ENCODE data around the gene NETO1. TPM values are rescaled to one million over a fixed set of nuclear protein-coding genes. Genes with fewer than 3 reads are reported as not detected.

The NETO1 gene
- total and polyA plus RNA-seq, 2 experiments from 2014 or later, result 10.8 to 20.7 TPM

- TF ChIP-seq, protein P1, sequence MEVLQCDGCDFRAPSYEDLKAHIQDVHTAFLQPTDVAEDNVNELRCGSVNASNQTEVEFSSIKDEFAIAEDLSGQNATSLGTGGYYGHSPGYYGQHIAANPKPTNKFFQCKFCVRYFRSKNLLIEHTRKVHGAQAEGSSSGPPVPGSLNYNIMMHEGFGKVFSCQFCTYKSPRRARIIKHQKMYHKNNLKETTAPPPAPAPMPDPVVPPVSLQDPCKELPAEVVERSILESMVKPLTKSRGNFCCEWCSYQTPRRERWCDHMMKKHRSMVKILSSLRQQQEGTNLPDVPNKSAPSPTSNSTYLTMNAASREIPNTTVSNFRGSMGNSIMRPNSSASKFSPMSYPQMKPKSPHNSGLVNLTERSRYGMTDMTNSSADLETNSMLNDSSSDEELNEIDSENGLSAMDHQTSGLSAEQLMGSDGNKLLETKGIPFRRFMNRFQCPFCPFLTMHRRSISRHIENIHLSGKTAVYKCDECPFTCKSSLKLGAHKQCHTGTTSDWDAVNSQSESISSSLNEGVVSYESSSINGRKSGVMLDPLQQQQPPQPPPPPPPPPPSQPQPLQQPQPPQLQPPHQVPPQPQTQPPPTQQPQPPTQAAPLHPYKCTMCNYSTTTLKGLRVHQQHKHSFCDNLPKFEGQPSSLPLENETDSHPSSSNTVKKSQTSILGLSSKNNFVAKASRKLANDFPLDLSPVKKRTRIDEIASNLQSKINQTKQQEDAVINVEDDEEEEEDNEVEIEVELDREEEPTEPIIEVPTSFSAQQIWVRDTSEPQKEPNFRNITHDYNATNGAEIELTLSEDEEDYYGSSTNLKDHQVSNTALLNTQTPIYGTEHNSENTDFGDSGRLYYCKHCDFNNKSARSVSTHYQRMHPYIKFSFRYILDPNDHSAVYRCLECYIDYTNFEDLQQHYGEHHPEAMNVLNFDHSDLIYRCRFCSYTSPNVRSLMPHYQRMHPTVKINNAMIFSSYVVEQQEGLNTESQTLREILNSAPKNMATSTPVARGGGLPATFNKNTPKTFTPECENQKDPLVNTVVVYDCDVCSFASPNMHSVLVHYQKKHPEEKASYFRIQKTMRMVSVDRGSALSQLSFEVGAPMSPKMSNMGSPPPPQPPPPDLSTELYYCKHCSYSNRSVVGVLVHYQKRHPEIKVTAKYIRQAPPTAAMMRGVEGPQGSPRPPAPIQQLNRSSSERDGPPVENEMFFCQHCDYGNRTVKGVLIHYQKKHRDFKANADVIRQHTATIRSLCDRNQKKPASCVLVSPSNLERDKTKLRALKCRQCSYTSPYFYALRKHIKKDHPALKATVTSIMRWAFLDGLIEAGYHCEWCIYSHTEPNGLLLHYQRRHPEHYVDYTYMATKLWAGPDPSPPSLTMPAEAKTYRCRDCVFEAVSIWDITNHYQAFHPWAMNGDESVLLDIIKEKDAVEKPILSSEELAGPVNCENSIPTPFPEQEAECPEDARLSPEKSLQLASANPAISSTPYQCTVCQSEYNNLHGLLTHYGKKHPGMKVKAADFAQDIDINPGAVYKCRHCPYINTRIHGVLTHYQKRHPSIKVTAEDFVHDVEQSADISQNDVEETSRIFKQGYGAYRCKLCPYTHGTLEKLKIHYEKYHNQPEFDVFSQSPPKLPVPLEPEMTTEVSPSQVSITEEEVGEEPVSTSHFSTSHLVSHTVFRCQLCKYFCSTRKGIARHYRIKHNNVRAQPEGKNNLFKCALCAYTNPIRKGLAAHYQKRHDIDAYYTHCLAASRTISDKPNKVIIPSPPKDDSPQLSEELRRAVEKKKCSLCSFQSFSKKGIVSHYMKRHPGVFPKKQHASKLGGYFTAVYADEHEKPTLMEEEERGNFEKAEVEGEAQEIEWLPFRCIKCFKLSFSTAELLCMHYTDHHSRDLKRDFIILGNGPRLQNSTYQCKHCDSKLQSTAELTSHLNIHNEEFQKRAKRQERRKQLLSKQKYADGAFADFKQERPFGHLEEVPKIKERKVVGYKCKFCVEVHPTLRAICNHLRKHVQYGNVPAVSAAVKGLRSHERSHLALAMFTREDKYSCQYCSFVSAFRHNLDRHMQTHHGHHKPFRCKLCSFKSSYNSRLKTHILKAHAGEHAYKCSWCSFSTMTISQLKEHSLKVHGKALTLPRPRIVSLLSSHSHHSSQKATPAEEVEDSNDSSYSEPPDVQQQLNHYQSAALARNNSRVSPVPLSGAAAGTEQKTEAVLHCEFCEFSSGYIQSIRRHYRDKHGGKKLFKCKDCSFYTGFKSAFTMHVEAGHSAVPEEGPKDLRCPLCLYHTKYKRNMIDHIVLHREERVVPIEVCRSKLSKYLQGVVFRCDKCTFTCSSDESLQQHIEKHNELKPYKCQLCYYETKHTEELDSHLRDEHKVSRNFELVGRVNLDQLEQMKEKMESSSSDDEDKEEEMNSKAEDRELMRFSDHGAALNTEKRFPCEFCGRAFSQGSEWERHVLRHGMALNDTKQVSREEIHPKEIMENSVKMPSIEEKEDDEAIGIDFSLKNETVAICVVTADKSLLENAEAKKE (CRISPR knock-in tag; IDR thresholded peaks at IDR 0.05), result no peak
- TF ChIP-seq CREB1 (CRISPR knock-in tag; IDR thresholded peaks at IDR 0.05; ENCODE audit: low read depth) (no peak), POLR2AphosphoS5 (IDR thresholded peaks at IDR 0.05; ENCODE audit: low read depth) (no peak), ZNF114 (CRISPR knock-in tag; IDR thresholded peaks at IDR 0.05) (no peak), NANOG (IDR thresholded peaks at IDR 0.05; ENCODE audit: borderline replicate concordance) (no peak), STAT1 (IDR thresholded peaks at IDR 0.05; ENCODE audit: unreplicated experiment) (no peak)
- TF ChIP-seq, protein P2, sequence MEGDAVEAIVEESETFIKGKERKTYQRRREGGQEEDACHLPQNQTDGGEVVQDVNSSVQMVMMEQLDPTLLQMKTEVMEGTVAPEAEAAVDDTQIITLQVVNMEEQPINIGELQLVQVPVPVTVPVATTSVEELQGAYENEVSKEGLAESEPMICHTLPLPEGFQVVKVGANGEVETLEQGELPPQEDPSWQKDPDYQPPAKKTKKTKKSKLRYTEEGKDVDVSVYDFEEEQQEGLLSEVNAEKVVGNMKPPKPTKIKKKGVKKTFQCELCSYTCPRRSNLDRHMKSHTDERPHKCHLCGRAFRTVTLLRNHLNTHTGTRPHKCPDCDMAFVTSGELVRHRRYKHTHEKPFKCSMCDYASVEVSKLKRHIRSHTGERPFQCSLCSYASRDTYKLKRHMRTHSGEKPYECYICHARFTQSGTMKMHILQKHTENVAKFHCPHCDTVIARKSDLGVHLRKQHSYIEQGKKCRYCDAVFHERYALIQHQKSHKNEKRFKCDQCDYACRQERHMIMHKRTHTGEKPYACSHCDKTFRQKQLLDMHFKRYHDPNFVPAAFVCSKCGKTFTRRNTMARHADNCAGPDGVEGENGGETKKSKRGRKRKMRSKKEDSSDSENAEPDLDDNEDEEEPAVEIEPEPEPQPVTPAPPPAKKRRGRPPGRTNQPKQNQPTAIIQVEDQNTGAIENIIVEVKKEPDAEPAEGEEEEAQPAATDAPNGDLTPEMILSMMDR (conservative IDR thresholded peaks at IDR 0.05; ENCODE audit: low read depth in 2 of 2), result no peak
Measured at GRCh38 chr18:72811047-72811446, 56.7 kb downstream of the NETO1 start (continued).

DNA sequence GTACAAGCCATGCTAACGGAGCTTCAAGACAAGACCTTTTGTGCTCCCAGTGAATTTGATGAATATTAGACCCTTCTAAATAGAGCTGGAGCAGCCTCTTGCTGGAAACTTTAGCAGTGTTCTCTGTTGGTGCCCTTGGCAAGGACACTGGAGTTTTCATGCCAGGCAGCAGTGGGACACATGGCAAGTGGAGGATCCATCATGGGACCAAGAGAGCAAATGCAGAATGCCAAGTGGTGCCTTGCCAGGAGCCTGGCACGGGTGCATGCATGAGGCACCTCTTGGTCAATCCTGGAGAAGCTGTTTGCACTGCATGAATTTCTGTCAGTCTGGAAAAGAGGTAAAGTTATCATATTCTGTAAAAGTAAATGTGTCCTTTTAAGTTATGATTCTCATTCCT, 59.1 kb downstream of the NETO1 start:
- DNase-seq (ENCODE audit: low spot score), result no peak
- H3K4me2 ChIP-seq, result no peak overlapping the region
- TF ChIP-seq, protein P1 (CRISPR knock-in tag; IDR thresholded peaks at IDR 0.05), result no peak
- TF ChIP-seq POLR2AphosphoS5 (IDR thresholded peaks at IDR 0.05; ENCODE audit: low read depth), result no peak
- TF ChIP-seq STAT1 (IDR thresholded peaks at IDR 0.05; ENCODE audit: unreplicated experiment), result no peak
- no peak for TF ChIP-seq ZNF114 (CRISPR knock-in tag; IDR thresholded peaks at IDR 0.05)
- no peak for TF ChIP-seq ZNF331 (CRISPR knock-in tag; IDR thresholded peaks at IDR 0.05; ENCODE audit: low read depth)
- TF ChIP-seq NANOG (IDR thresholded peaks at IDR 0.05; ENCODE audit: borderline replicate concordance), result no peak

More for the DNA sequence above, 59.1 kb downstream of the NETO1 start:
- Mint-ChIP-seq H3K36me3 (ENCODE audit: low read depth) (peaks cover 2% of the 10 kb centered on the region; the same call in 2 of the 3 replicates), H3K4me1 (peaks cover 16% of the 10 kb centered on the region), H3K27ac (no peak overlapping the region), H3K4me3 (no peak overlapping the region), H3K9me3 (no peaks in the 10 kb centered on the region), H3K27me3 (ENCODE audit: insufficient read depth, low read depth, poor library complexity) (no peaks in the 10 kb centered on the region)
- Histone ChIP-seq H3K4me1 (ENCODE audit: insufficient read depth) (peaks cover 10% of the 10 kb centered on the region; the same call in 1 of the 2 replicates), H3K9me2 (ENCODE audit: insufficient read depth) (no peaks in the 10 kb centered on the region), H3K4me3 (no peak overlapping the region), H3K27ac (ENCODE audit: low read depth) (no peak overlapping the region), H3K36me3 (ENCODE audit: insufficient read depth) (no peaks in the 10 kb centered on the region), H2AFZ (no peak overlapping the region), H3K27me3 (ENCODE audit: insufficient read depth) (no peaks in the 10 kb centered on the region), H4K20me1 (replicated peaks; ENCODE audit: insufficient read depth) (no peaks in the 10 kb centered on the region), H3F3A (replicated peaks; ENCODE audit: low read depth) (no peaks in the 10 kb centered on the region), H3K79me2 (replicated peaks; ENCODE audit: insufficient read depth) (no peaks in the 10 kb centered on the region)
- ATAC-seq, result no peak

Data from GM23338 (cell line).